HepG2 (cell line): ENCODE measurements around the gene SCN4B. TPM values are rescaled to one million over a fixed set of nuclear protein-coding genes. Genes with fewer than 3 reads are reported as not detected.
A peak's percentile ranks its signal among the peaks of the same experiment; 100 is the strongest.

Experiments
- BCL3 ChIP-seq: sonication (generic); formaldehyde crosslinking; IDR thresholded peaks from 2 replicates; pipeline ENCODE4 v1.5.1; 2020; ENCODE audit warnings: mild to moderate bottlenecking, missing genetic modification reagents, moderate library complexity
- LBX2 ChIP-seq: sonication (generic); formaldehyde crosslinking; IDR thresholded peaks from 2 replicates; pipeline ENCODE4 v1.5.0; 2020; ENCODE audit warnings: missing genetic modification reagents, mild to moderate bottlenecking, borderline replicate concordance
- NCOA5 ChIP-seq: sonication (generic); formaldehyde crosslinking; IDR thresholded peaks from 2 replicates; pipeline ENCODE4 v1.4.0; 2020; ENCODE audit warnings: missing genetic modification reagents
- SNAI1 ChIP-seq: sonication (generic); formaldehyde crosslinking; IDR thresholded peaks from 2 replicates; pipeline ENCODE4 v1.5.0; 2020; ENCODE audit warnings: mild to moderate bottlenecking, missing genetic modification reagents, borderline replicate concordance
- TFE3 ChIP-seq: IDR thresholded peaks from 2 replicates; pipeline ENCODE4 v1.6.1; 2016
- ZNF280B ChIP-seq: sonication (generic); formaldehyde crosslinking; IDR thresholded peaks from 2 replicates; pipeline ENCODE4 v1.5.0; 2020; ENCODE audit warnings: missing genetic modification reagents, mild to moderate bottlenecking, borderline replicate concordance
- ZNF335 ChIP-seq: sonication (generic); formaldehyde crosslinking; IDR thresholded peaks from 2 replicates; pipeline ENCODE4 v1.4.0; 2020; ENCODE audit warnings: missing genetic modification reagents
- ZNF761 ChIP-seq: sonication (generic); formaldehyde crosslinking; conservative IDR thresholded peaks from 2 replicates; pipeline ENCODE4 v1.4.0; 2020; ENCODE audit warnings: mild to moderate bottlenecking, missing genetic modification reagents
- polyA plus RNA-seq, 8 experiments: library from polyadenylated mRNA; depleted of rRNA in 3 of 8; stranded (reverse) in 7 of 8; unstranded in 1 of 8; fragments of >200 nt; fragmentation: Illumina TruSeq in 4 of 8; extraction: Trizol in 4 of 8; gene quantifications; 2 replicates each; pipeline versions ENCODE4 v1.2.1 to v1.2.3, GENCODE V29; 2011 to 2016; ENCODE audit warnings: low read depth in 4 of 8, missing spikeins in 1 of 8, mixed read lengths in 1 of 8; ENCODE audit not compliant: insufficient read depth in 1 of 8
- total RNA-seq, 5 experiments: library from RNA; depleted of rRNA; stranded (reverse); fragments of >200 nt; fragmentation: Illumina TruSeq; extraction: Trizol; gene quantifications; 2 replicates each; pipeline ENCODE4 v1.2.3, GENCODE V29; 2016; ENCODE audit warnings: low read depth in 1 of 5
- TF ChIP-seq, protein P1 (sequence below): sonication (generic); formaldehyde crosslinking; IDR thresholded peaks from 2 replicates; pipeline ENCODE4 v1.4.0; 2020; ENCODE audit warnings: mild to moderate bottlenecking, low read depth, missing genetic modification reagents
- TF ChIP-seq, protein P2 (sequence below): sonication (generic); formaldehyde crosslinking; IDR thresholded peaks from 2 replicates; pipeline ENCODE4 v1.4.0; 2020; ENCODE audit warnings: missing genetic modification reagents, borderline replicate concordance

SCN4B gene
- total and polyA plus RNA-seq, 2 of the 13 experiments (the other 11 are each of a cell fraction or from before 2014, with no cell fraction given), result 0.04 to 0.29 TPM

DNA sequence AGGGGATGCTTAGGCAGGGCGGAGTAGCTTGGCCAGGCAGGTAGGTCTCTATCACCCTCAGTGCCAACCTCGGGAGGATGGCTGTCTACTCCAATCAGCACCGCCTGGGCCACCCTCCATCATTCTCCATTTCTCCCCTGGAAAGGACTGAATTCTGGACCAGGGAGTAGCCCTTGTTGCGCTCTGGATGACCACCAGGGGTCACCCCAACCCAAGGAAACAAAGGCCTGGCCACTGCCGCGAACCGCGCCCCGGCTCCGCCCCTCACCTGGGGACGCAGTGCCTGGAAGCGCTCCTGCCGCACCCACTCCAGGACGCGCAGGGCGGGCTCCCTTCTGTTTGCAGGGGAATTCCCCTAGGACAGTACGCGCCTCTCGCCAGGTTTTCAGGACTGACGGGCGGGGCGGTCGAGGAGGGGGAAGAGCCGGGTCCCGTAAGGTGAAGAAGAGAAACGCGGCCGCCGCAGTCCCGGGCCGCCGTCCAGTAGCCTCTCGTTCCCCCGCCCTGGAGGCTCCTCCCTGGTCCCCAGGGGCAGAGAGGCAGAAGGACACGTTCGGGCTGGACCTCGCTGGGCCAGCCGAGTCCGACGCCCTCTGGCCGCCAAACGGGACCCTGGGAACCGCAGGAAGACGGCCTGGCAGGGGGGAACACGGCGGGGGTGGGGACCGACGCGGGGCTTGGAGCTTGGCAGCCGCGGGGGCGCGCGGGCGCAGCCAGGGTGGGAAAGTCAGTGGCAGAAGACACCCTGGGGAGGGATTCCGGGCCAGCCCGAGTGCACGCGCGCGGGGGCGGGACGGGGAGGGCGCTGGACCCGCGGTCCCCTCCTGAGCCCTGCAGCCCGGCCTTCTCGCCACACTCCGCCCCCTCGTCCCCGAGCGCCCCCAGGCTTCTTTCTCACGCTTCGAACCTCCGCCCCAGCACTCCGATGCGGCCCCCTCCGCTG lies 7.1 kb downstream of the SCN4B start (continued):
- TF ChIP-seq, protein P1, sequence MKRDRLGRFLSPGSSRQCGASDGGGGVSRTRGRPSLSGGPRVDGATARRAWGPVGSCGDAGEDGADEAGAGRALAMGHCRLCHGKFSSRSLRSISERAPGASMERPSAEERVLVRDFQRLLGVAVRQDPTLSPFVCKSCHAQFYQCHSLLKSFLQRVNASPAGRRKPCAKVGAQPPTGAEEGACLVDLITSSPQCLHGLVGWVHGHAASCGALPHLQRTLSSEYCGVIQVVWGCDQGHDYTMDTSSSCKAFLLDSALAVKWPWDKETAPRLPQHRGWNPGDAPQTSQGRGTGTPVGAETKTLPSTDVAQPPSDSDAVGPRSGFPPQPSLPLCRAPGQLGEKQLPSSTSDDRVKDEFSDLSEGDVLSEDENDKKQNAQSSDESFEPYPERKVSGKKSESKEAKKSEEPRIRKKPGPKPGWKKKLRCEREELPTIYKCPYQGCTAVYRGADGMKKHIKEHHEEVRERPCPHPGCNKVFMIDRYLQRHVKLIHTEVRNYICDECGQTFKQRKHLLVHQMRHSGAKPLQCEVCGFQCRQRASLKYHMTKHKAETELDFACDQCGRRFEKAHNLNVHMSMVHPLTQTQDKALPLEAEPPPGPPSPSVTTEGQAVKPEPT (CRISPR knock-in tag), result 0 out of 2 replicates have a peak, but pooled peaks have one; percentile 51
- TF ChIP-seq ZNF280B (CRISPR knock-in tag) (0 out of 2 replicates have a peak, but pooled peaks have one; percentile 23), BCL3 (CRISPR knock-in tag) (peak; percentile 73), SNAI1 (CRISPR knock-in tag) (peak; percentile 75; the same call in 1 of the 2 replicates), ZNF335 (CRISPR knock-in tag) (no peak), LBX2 (CRISPR knock-in tag) (no peak), TFE3 (CRISPR knock-in tag) (no peak), NCOA5 (no peak), ZNF761 (CRISPR knock-in tag) (0 out of 2 replicates have a peak, but pooled peaks have one; percentile 36)
- TF ChIP-seq, protein P2, sequence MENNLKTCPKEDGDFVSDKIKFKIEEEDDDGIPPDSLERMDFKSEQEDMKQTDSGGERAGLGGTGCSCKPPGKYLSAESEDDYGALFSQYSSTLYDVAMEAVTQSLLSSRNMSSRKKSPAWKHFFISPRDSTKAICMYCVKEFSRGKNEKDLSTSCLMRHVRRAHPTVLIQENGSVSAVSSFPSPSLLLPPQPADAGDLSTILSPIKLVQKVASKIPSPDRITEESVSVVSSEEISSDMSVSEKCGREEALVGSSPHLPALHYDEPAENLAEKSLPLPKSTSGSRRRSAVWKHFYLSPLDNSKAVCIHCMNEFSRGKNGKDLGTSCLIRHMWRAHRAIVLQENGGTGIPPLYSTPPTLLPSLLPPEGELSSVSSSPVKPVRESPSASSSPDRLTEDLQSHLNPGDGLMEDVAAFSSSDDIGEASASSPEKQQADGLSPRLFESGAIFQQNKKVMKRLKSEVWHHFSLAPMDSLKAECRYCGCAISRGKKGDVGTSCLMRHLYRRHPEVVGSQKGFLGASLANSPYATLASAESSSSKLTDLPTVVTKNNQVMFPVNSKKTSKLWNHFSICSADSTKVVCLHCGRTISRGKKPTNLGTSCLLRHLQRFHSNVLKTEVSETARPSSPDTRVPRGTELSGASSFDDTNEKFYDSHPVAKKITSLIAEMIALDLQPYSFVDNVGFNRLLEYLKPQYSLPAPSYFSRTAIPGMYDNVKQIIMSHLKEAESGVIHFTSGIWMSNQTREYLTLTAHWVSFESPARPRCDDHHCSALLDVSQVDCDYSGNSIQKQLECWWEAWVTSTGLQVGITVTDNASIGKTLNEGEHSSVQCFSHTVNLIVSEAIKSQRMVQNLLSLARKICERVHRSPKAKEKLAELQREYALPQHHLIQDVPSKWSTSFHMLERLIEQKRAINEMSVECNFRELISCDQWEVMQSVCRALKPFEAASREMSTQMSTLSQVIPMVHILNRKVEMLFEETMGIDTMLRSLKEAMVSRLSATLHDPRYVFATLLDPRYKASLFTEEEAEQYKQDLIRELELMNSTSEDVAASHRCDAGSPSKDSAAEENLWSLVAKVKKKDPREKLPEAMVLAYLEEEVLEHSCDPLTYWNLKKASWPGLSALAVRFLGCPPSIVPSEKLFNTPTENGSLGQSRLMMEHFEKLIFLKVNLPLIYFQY (CRISPR knock-in tag), result no peak
